Activated T-cell treated with anti-CD3 and anti-CD28 coated beads, Interleukin-2, amount 50 U/mL, for 1 hour (primary cell): ENCODE results near the gene ZNF341.
"Not testable (repeated sequence)": the region's sequence is repeated elsewhere in the genome, so short reads cannot be mapped to it uniquely, and the experiment has no call there.

Source experiments
- DNase-seq: peaks from one replicate; pipeline ENCODE4 v3.0.0-alpha.2; 2020

Gene ZNF341

GRCh38 chr20:33731693-33732165 lies at the start of gene ZNF341:
ZNF341 (plus strand) TSS chr20:33731996; CDS start chr20:33732022, 26 bp downstream.
- peak; percentile 93 for DNase-seq

GRCh38 chr20:33684533-33685327 lies 47.1 kb upstream of the ZNF341 start:
- DNase-seq: no peak

GRCh38 chr20:33685328-33686099 lies 46.3 kb upstream of the ZNF341 start:
- DNase-seq: peak; percentile 46

- peak; percentile 95 for DNase-seq
Observed at GRCh38 chr20:33686100-33686983, 45.5 kb upstream of the ZNF341 start, which contains the start of gene E2F1. E2F1 (minus strand) TSS chr20:33686385; CDS start chr20:33686264, 121 bp downstream.

- DNase-seq: no peak
Observed at GRCh38 chr20:33686984-33687366, 44.8 kb upstream of the ZNF341 start.

- DNase-seq: no peak
Observed at GRCh38 chr20:33687370-33687915, 44.4 kb upstream of the ZNF341 start.

GRCh38 chr20:33687993-33688937 lies 43.5 kb upstream of the ZNF341 start:
- no peak for DNase-seq

GRCh38 chr20:33688938-33689424 lies 42.8 kb upstream of the ZNF341 start:
- DNase-seq: no peak

- DNase-seq: no peak
Observed at GRCh38 chr20:33689493-33689892, 42.3 kb upstream of the ZNF341 start.

GRCh38 chr20:33689973-33690372 lies 41.8 kb upstream of the ZNF341 start:
- peak; percentile 64 for DNase-seq

GRCh38 chr20:33693289-33693688 lies 38.5 kb upstream of the ZNF341 start:
- no peak for DNase-seq

GRCh38 chr20:33693741-33694638 lies 37.8 kb upstream of the ZNF341 start:
- DNase-seq: no peak

- DNase-seq: no peak
Observed at GRCh38 chr20:33694639-33695012, 37.2 kb upstream of the ZNF341 start.

- DNase-seq: no peak
Observed at GRCh38 chr20:33696448-33696847, 35.3 kb upstream of the ZNF341 start.

- DNase-seq: no peak
Observed at GRCh38 chr20:33697129-33697528, 34.7 kb upstream of the ZNF341 start.

- not testable (repeated sequence) for DNase-seq
Observed at GRCh38 chr20:33698966-33699365, 32.8 kb upstream of the ZNF341 start.

GRCh38 chr20:33700696-33701441 lies 30.9 kb upstream of the ZNF341 start:
- DNase-seq: not testable (repeated sequence)

- DNase-seq: no peak
Observed at GRCh38 chr20:33701629-33702450, 30.0 kb upstream of the ZNF341 start.
